ENCODE measurements around the gene WNT3A.

DNA sequence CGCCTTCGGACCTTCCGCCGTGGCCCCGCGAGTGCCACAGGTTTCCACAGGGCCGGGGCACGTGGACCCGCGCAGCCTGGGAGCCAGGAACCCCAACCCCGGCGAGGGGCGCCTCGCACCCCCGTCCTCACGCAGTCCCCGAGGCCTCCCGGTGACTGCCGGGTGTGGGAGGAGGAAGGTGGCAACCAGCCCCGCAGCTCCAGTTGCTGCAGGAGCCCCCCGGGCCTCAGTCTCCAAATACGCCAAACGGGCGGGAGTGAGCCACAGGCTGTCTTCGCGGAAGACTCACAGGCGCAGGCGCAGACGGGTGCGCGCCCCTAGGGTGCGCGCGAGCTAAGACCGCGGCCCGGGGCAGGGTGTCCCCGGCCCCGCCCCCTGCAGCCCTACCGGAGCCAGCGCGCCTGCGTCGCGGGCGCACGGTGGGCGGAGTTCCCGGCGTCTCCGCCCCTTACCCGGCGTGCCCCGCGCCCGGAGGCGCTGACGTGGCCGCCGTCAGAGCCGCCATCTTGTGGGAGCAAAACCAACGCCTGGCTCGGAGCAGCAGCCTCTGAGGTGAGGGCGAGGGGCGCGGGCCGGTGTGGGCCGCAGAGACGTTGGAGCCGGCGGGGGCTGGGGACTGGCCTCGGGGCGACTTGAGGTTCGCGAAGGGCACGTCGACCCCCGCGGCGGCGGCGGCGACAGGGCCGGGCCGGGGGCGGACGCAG is 75.6 kb downstream of the WNT3A start, which contains the start of gene ARF1:
- TF ChIP-seq CTCF (conservative IDR thresholded peaks at IDR 0.05 in 1 of 2, IDR thresholded peaks at IDR 0.05 in 1 of 2; ENCODE audit: extremely low read depth in 1 of 2, insufficient read depth in 1 of 2, low read depth in 1 of 2, low read length in 2 of 2): no peak
- TF ChIP-seq EZH2 (IDR thresholded peaks at IDR 0.05; ENCODE audit: borderline replicate concordance, low read length): no peak
